Measurements from ENCODE around the gene DRC7. TPM values are rescaled to one million over a fixed set of nuclear protein-coding genes. Genes with fewer than 3 reads are reported as not detected.
"Not testable (repeated sequence)": the region's sequence is repeated elsewhere in the genome, so short reads cannot be mapped to it uniquely, and the experiment has no call there.

Gene DRC7
- total RNA-seq, 2 donors from 2014 or later: not detected

- peak; percentile 73 for DNase-seq (ENCODE audit: low spot score)
- intact Hi-C loops (cut with DNase I): no loop called here
Measured at GRCh38 chr16:57727610-57728009, 33.0 kb downstream of the DRC7 start.

GRCh38 chr16:57728336-57729181 is 34.0 kb downstream of the DRC7 start:
- peak; percentile 48 for DNase-seq (ENCODE audit: low spot score)
- intact Hi-C loops (cut with DNase I): no loop called here

- intact Hi-C loops (cut with DNase I): no loop called here
- DNase-seq (ENCODE audit: low spot score): no peak
Measured at GRCh38 chr16:57729182-57729484, 34.5 kb downstream of the DRC7 start.

- intact Hi-C loops (cut with DNase I): not testable (repeated sequence)
- DNase-seq (ENCODE audit: low spot score): peak; percentile 19
Measured at GRCh38 chr16:57729852-57730251, 35.2 kb downstream of the DRC7 start.

- peak; percentile 47 for DNase-seq (ENCODE audit: low spot score)
- intact Hi-C loops (cut with DNase I): no loop called here
Measured at GRCh38 chr16:57730771-57731730, 36.4 kb downstream of the DRC7 start.

GRCh38 chr16:57732037-57732436 is 37.4 kb downstream of the DRC7 start:
- intact Hi-C loops (cut with DNase I): no loop called here

GRCh38 chr16:57732714-57733113 is 38.1 kb downstream of the DRC7 start:
- DNase-seq (ENCODE audit: low spot score): peak; percentile 28
- intact Hi-C loops (cut with DNase I): no loop called here

More at GRCh38 chr16:57732037-57732436, 37.4 kb downstream of the DRC7 start:
- no peak for DNase-seq (ENCODE audit: low spot score)

GRCh38 chr16:57734308-57734924 is 39.8 kb downstream of the DRC7 start:
- peak; percentile 72 for DNase-seq (ENCODE audit: low spot score)
- intact Hi-C loops (cut with DNase I): no loop called here

GRCh38 chr16:57734925-57735754 is 40.5 kb downstream of the DRC7 start:
- peak; percentile 99 for DNase-seq (ENCODE audit: low spot score)
- intact Hi-C loops (cut with DNase I): no loop called here

GRCh38 chr16:57735755-57736418 is 41.3 kb downstream of the DRC7 start, which contains the start of gene KATNB1:
TSS of gene KATNB1 (plus strand) at chr16:57735770. CDS start at chr16:57737244, 1,474 bp downstream.
- intact Hi-C loops (cut with DNase I): no loop called here
- no peak for DNase-seq (ENCODE audit: low spot score)

GRCh38 chr16:57736419-57737351 is 42.1 kb downstream of the DRC7 start:
- intact Hi-C loops (cut with DNase I): no loop called here
- DNase-seq (ENCODE audit: low spot score): no peak

GRCh38 chr16:57738844-57739243 is 44.2 kb downstream of the DRC7 start:
- DNase-seq (ENCODE audit: low spot score): no peak
- intact Hi-C loops (cut with DNase I): no loop called here

- no peak for DNase-seq (ENCODE audit: low spot score)
- intact Hi-C loops (cut with DNase I): loop anchor here in 1 of 2 donors (5.0 kb wide), 1 partner anchor 442 kb away; no protein-coding TSS in a partner anchor
Measured at GRCh38 chr16:57739756-57740422, 45.3 kb downstream of the DRC7 start.

- no peak for DNase-seq (ENCODE audit: low spot score)
- intact Hi-C loops (cut with DNase I): loop anchor here in 1 of 2 donors (5.0 kb wide), 1 partner anchor 442 kb away; no protein-coding TSS in a partner anchor
Measured at GRCh38 chr16:57740423-57741071, 45.9 kb downstream of the DRC7 start.

- DNase-seq (ENCODE audit: low spot score): no peak
- intact Hi-C loops (cut with DNase I): loop anchor here in 1 of 2 donors (5.0 kb wide), 1 partner anchor 441 kb away; no protein-coding TSS in a partner anchor
Measured at GRCh38 chr16:57741660-57742191, 47.1 kb downstream of the DRC7 start.

GRCh38 chr16:57742543-57742942 is 47.9 kb downstream of the DRC7 start:
- DNase-seq (ENCODE audit: low spot score): no peak
- intact Hi-C loops (cut with DNase I): loop anchor here in 1 of 2 donors (5.0 kb wide), 1 partner anchor 440 kb away; no protein-coding TSS in a partner anchor
